GM19238 (cell line): ENCODE measurements around the gene LY86.

Experiments used
- DNase-seq: peaks from one replicate; pipeline ENCODE4 v3.0.0; 2011; ENCODE audit warnings: low spot score; ENCODE audit not compliant: insufficient read length

LY86 gene

GRCh38 chr6:6622501-6622900 lies 34.0 kb downstream of the LY86 start:
- no peak for DNase-seq

GRCh38 chr6:6623553-6623952 lies 35.0 kb downstream of the LY86 start:
- no peak for DNase-seq

DNA sequence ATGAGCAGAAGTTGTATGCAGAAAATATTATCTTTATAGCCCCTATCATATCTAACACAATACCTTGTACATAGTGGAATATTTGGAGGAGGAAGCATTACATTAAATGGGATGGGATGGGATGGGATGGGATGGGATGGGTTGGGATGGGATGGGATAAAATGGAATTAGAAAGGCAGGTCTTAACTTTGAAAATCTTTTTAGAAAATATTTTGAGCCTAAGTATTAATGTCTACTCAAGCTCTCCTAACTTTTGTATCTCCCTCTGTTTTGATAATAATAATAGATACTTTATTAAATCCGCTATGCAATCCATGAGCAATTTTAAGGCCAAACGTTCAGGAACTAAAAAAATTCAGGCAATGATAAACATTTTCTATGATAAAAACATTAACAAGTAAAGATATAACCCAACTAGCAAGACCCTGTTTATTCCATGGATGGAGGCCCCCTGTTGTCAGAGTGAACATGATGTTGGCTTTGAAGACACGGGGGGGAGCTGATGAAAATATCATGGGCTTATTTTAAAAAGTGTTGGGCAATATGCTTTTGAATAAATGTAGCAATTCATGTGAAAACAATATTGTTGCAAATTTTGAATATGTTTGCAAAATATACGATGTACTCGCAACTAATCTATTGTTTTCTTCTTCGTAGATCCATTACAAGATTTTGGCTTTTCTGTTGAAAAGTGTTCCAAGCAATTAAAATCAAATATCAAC lies 35.9 kb downstream of the LY86 start:
- no peak for DNase-seq

DNA sequence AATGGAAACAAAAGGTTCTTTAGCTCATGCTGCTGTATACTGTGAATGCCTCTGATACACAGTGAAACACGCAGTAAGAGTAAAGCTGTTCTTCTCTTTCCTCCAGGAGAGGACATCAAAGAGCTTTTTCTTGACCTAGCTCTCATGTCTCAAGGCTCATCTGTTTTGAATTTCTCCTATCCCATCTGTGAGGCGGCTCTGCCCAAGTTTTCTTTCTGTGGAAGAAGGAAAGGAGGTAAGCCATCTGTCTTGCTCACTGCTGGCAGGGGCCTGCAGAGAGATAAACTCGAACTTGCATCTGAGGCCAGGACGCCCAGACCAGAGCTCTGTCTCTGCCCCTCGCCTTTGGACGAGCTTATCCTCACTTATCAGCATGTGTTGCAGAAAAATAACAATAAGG lies 37.7 kb downstream of the LY86 start:
- DNase-seq: no peak

DNA sequence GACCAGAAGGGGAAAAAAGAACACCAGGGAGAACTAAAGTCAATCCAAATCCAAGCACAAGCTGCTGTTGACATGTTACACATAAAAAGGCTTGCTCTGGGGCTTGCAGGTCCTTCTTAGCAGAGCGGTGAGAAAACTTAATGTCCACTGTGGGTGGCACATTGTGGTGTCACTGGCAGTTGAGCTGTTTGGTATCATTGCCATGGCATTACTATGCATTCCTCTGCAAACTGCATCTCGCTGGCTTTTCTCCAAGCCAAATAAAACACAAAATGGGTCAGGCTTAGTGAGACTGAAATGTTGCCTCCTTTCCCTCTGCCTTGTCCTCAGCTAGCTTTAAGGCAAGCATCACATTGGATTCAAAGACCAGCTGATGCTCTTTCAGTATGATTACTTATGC lies 40.9 kb downstream of the LY86 start:
- DNase-seq: no peak

GRCh38 chr6:6631053-6631452 lies 42.5 kb downstream of the LY86 start:
- DNase-seq: no peak

DNA sequence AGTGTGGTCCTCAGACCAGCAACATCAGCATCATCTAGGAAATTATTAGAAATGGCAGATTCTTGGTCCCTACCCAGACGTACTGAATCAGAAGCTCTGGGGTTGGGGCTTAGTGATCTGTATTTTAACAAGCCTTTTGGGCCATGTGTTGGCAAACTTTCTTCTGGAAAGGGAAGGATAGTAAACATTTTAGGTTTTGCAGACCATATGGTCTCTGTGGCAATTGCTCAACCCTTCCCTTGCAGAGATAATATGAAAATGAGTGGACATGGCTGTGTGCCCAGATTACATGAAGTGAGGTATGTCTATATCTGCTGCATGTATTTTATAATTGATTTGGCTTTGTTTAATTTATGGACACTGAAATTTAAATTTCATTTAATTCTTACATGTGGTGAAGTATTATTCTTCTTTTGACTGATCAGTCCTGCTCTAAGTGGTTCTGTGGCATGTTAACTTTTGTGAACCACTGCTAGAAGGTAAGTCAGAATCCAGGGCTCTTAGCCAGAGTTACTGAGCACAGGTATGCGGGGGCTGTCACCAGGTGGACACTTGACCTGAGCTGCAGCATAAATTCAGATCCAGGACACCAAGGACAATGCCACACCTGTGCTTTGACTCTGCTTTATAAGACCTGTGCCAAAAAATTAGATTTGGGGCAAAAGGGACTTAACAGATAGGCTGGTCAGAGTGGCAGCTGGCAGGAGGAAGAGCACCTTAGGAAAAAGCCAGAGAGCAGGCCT lies 43.2 kb downstream of the LY86 start:
- DNase-seq: no peak

GRCh38 chr6:6633898-6634734 lies 45.6 kb downstream of the LY86 start:
- DNase-seq: no peak

DNA sequence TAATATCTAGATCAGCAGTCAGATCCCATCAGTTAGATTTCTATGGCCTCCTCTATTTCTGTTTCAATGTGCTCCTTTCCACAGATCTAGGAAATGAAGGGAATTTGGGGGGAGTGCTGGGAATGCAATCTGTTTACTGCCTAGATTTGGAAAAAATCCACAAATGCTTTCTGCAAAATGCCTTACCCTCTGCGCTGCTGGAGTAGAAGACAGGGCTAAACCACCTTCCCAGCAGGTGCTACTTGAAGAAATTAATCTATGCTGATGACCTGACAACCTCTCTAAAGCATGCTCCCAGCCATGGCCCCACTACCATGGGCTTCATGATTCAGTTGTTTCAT lies 46.2 kb downstream of the LY86 start:
- no peak for DNase-seq

DNA sequence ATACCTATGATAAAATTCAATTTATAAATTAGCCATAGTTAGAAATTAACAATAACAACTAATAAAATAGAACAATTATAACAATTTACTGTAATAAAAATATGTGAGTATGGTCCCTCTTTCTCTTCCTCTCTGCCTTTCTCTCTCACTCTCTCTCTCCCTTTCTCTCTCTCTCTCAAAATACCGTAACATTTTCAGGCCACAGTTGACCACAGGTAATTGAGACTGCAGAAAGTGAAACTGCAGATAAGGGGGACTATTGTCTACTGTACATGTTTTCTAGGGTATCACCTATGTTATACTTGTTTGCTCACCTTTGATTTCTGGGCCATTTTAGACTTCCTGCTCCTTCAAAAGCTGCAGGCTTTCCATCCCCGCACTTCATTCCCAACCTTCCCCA lies 46.8 kb downstream of the LY86 start:
- no peak for DNase-seq

- DNase-seq: no peak
Measured at GRCh38 chr6:6635869-6636268, 47.3 kb downstream of the LY86 start.

- no peak for DNase-seq
Measured at GRCh38 chr6:6639572-6639971, 51.1 kb downstream of the LY86 start.

GRCh38 chr6:6640926-6641325 lies 52.4 kb downstream of the LY86 start:
- no peak for DNase-seq

DNA sequence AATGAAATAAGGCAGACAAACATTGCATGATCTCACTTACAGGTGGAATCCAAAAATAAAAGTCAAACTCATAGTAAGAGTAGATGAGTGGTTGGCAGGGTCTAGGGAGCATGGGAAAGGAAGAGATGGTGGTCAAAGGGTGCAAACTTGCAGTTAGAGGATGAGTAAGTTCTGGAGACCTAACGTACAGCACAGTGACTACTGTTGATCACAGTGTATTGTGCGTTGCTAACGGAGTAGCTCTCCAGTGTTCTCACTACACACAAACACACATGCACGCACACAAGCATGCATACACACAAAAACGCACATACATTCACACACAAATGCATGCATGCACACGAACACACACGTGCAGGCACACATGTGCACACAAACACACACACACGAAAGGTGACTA lies 54.9 kb downstream of the LY86 start:
- no peak for DNase-seq

DNA sequence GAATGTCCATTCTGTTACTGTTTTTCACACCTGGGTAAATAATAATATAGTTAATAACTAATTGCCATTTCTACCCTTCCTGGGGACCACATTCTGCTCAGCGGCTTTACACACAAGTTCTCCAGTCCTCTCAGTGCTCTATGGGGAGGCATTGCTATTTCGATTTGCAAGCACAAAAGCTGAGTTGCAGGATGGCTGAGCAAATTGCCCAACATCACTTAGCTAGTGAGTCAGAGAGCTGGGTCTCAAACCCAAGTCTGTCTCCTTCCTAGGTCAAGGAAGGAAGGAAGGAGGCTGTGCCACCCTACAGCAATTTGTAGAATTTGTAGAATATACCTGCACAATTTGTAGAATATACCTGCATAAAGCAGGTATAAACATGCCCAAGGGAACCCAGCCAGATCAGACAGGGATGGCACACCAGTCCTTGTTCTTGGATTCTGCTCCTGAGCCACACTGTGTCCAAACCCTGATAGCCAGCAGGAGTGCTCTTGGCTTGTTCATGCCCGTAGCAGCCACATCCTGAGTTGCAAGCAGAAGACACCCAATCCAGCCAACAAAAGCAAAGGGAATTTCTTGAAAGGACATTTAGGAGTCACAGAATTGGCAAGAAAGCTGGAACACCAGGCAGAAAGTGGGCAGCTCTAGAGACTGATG lies 56.9 kb downstream of the LY86 start:
- no peak for DNase-seq

GRCh38 chr6:6646384-6646783 lies 57.9 kb downstream of the LY86 start:
- DNase-seq: no peak

DNA sequence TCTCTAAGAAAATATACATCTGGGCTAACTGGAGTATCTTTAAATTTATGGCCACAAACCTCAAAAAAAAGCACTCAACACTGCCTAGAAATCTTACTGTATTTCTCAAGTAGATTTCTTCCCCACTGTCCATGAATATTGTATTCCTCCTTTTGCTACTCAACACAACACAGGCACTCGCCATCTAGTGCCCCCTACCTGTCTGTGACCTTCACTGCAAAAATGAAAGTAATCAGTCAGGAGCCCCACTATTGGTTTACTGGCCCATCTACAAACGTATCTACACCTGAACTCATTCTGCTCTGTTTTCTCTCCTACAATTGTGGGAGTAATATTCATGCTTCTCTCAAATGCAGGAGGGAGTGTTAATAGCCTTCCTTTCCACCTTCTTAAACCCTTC lies 58.3 kb downstream of the LY86 start:
- DNase-seq: no peak

GRCh38 chr6:6648692-6649343 lies 60.3 kb downstream of the LY86 start:
- DNase-seq: no peak

- DNase-seq: no peak
Measured at GRCh38 chr6:6649824-6650349, 61.4 kb downstream of the LY86 start.

- DNase-seq: no peak
Measured at GRCh38 chr6:6650839-6651238, 62.3 kb downstream of the LY86 start.

GRCh38 chr6:6651335-6651734 lies 62.8 kb downstream of the LY86 start:
- no peak for DNase-seq
